HG03565 (cell line): Measurements from ENCODE around the gene ABCB6.
"Not testable (repeated sequence)": the region's sequence is repeated elsewhere in the genome, so short reads cannot be mapped to it uniquely, and the experiment has no call there.

ENCODE experiments used
- ATAC-seq: cut with Tn5 transposase; IDR thresholded peaks from one replicate; pipeline ENCODE4 v1.9.1; 2021; ENCODE audit warnings: mild to moderate bottlenecking, moderate library complexity; ENCODE audit not compliant: unreplicated experiment

ABCB6 gene

GRCh38 chr2:219214141-219214540 is 4.6 kb downstream of the ABCB6 start:
- no peak for ATAC-seq

GRCh38 chr2:219213486-219214071 is 5.2 kb downstream of the ABCB6 start:
- ATAC-seq = no peak

- no peak for ATAC-seq
Observed at GRCh38 chr2:219213026-219213415, 5.7 kb downstream of the ABCB6 start.

GRCh38 chr2:219210886-219211362 is 7.8 kb downstream of the ABCB6 start:
- no peak for ATAC-seq

GRCh38 chr2:219210196-219210885 is 8.4 kb downstream of the ABCB6 start:
- no peak for ATAC-seq

GRCh38 chr2:219209236-219210195 is 9.2 kb downstream of the ABCB6 start:
- ATAC-seq = no peak

GRCh38 chr2:219207884-219208740 is 10.6 kb downstream of the ABCB6 start:
- no peak for ATAC-seq

GRCh38 chr2:219207134-219207883 is 11.4 kb downstream of the ABCB6 start:
- no peak for ATAC-seq

GRCh38 chr2:219206328-219207133 is 12.2 kb downstream of the ABCB6 start, which contains the start of gene ZFAND2B:
Gene ZFAND2B (plus strand): TSS chr2:219206782. CDS start chr2:219206988, 206 bp downstream.
- peak; percentile 95 for ATAC-seq

GRCh38 chr2:219205981-219206327 is 12.8 kb downstream of the ABCB6 start:
- no peak for ATAC-seq

GRCh38 chr2:219205165-219205538 is 13.6 kb downstream of the ABCB6 start:
- ATAC-seq = no peak

- ATAC-seq = no peak
Observed at GRCh38 chr2:219204425-219205164, 14.2 kb downstream of the ABCB6 start.

- ATAC-seq = not testable (repeated sequence)
Observed at GRCh38 chr2:219201331-219201730, 17.4 kb downstream of the ABCB6 start.

GRCh38 chr2:219200502-219201326 is 18.0 kb downstream of the ABCB6 start:
- ATAC-seq = not testable (repeated sequence)

GRCh38 chr2:219199470-219200211 is 19.1 kb downstream of the ABCB6 start:
- ATAC-seq = no peak

- ATAC-seq = no peak
Observed at GRCh38 chr2:219198974-219199373, 19.8 kb downstream of the ABCB6 start.

- ATAC-seq = no peak
Observed at GRCh38 chr2:219197388-219197787, 21.4 kb downstream of the ABCB6 start.
